HEK293 (cell line): ENCODE measurements around the gene SLC66A2.

Experiments
- CTCF ChIA-PET: fragments of 350-600 bp; formaldehyde crosslinking; extraction: SDS; loops from one replicate; lab custom pipeline; 2021; ENCODE audit warnings: antibody characterized with exemption; lab: Yijun Ruan, JAX
- POLR2A ChIA-PET: fragments of 300-600 bp; formaldehyde crosslinking; extraction: SDS; loops from one replicate; lab custom pipeline; 2020; ENCODE audit warnings: antibody characterized with exemption, inconsistent platforms; lab: Yijun Ruan, JAX
- H3K27ac ChIP-seq: fragments of 200-500 bp; sonication (Bioruptor generic); 2 replicates; pipeline ENCODE4 v1.5.1; 2014; ENCODE audit warnings: low read depth, low read length, control low read depth, inconsistent platforms; ENCODE audit errors: extremely low read depth
- H3K36me3 ChIP-seq, 2 experiments: fragments of 200-500 bp in 1 of 2; sonication (Bioruptor generic) in 1 of 2; 1 replicate in 1 of 2; 2 replicates in 1 of 2; pipeline ENCODE4 v1.5.1; 2014 to 2017; ENCODE audit warnings: inconsistent platforms in 2 of 2, low read length in 2 of 2; ENCODE audit not compliant: control insufficient read depth in 2 of 2, insufficient read depth in 1 of 2
- H3K4me1 ChIP-seq: fragments of 200-500 bp; sonication (Bioruptor generic); 2 replicates; pipeline ENCODE4 v1.5.1; 2014; ENCODE audit warnings: mild to moderate bottlenecking, low read length, inconsistent platforms; ENCODE audit not compliant: control insufficient read depth, insufficient read depth
- H3K4me3 ChIP-seq: 2 replicates; pipeline ENCODE4 v1.5.1; 2011; ENCODE audit warnings: low read depth, mild to moderate bottlenecking, control low read depth, low read length, moderate library complexity
- H3K9me3 ChIP-seq: fragments of 200-500 bp; sonication (Bioruptor generic); 2 replicates; pipeline ENCODE4 v1.5.1; 2014; ENCODE audit warnings: low read depth, low read length, inconsistent platforms; ENCODE audit not compliant: control insufficient read depth, insufficient read depth
- EGR2 ChIP-seq: fragments of 450-650 bp; formaldehyde crosslinking; IDR thresholded peaks from 2 replicates; pipeline ENCODE4 v1.5.1; 2016; ENCODE audit warnings: low read depth, missing biosample characterization, missing genetic modification characterization
- KLF8 ChIP-seq: fragments of 450-650 bp; formaldehyde crosslinking; IDR thresholded peaks from 2 replicates; pipeline ENCODE4 v1.5.1; 2016; ENCODE audit warnings: missing biosample characterization, missing genetic modification characterization
- REPIN1 ChIP-seq: fragments of 450-650 bp; formaldehyde crosslinking; IDR thresholded peaks from 2 replicates; pipeline ENCODE4 v1.5.1; 2017; ENCODE audit warnings: missing biosample characterization, missing genetic modification characterization, low read depth
- ZBTB8A ChIP-seq: fragments of 450-650 bp; formaldehyde crosslinking; IDR thresholded peaks from 2 replicates; pipeline ENCODE4 v1.5.1; 2016; ENCODE audit warnings: missing biosample characterization, missing genetic modification characterization
- ZFP3 ChIP-seq: fragments of 450-650 bp; formaldehyde crosslinking; IDR thresholded peaks from 2 replicates; pipeline ENCODE4 v1.5.1; 2016; ENCODE audit warnings: low read depth, missing biosample characterization, missing genetic modification characterization
- ZNF140 ChIP-seq: fragments of 450-650 bp; formaldehyde crosslinking; IDR thresholded peaks from 2 replicates; pipeline ENCODE4 v1.5.1; 2016; ENCODE audit warnings: missing biosample characterization, missing genetic modification characterization
- ZNF2 ChIP-seq: fragments of 450-650 bp; formaldehyde crosslinking; IDR thresholded peaks from 2 replicates; pipeline ENCODE4 v1.5.1; 2016; ENCODE audit warnings: missing biosample characterization, missing genetic modification characterization
- ZNF354C ChIP-seq: fragments of 450-650 bp; formaldehyde crosslinking; IDR thresholded peaks from 2 replicates; pipeline ENCODE4 v1.5.1; 2016; ENCODE audit warnings: missing biosample characterization, missing genetic modification characterization, low read depth, borderline replicate concordance
- ZNF596 ChIP-seq: fragments of 450-650 bp; IDR thresholded peaks from 2 replicates; pipeline ENCODE4 v1.5.0; 2018; ENCODE audit warnings: missing biosample characterization, mild to moderate bottlenecking, missing genetic modification characterization, moderate library complexity
- ZNF623 ChIP-seq: fragments of 450-650 bp; formaldehyde crosslinking; IDR thresholded peaks from 2 replicates; pipeline ENCODE4 v1.5.1; 2016; ENCODE audit warnings: missing biosample characterization, missing genetic modification characterization
- ZNF626 ChIP-seq: fragments of 450-650 bp; sonication (Bioruptor Pico); formaldehyde crosslinking; IDR thresholded peaks from 2 replicates; pipeline ENCODE4 v1.5.1; 2018; ENCODE audit warnings: missing biosample characterization, missing genetic modification characterization, inconsistent platforms
- ZNF785 ChIP-seq: fragments of 450-650 bp; formaldehyde crosslinking; IDR thresholded peaks from 2 replicates; pipeline ENCODE4 v1.5.1; 2016; ENCODE audit warnings: missing biosample characterization, missing genetic modification characterization
- TF ChIP-seq, protein P1 (sequence below): fragments of 450-650 bp; formaldehyde crosslinking; IDR thresholded peaks from 2 replicates; pipeline ENCODE4 v1.5.1; 2016; ENCODE audit warnings: missing biosample characterization, missing genetic modification characterization
- TF ChIP-seq, protein P2 (sequence below): fragments of 450-650 bp; formaldehyde crosslinking; IDR thresholded peaks from 2 replicates; pipeline ENCODE4 v1.5.1; 2017; ENCODE audit warnings: missing biosample characterization, missing genetic modification characterization
- TF ChIP-seq, protein P3 (sequence below): fragments of 450-650 bp; formaldehyde crosslinking; IDR thresholded peaks from 2 replicates; pipeline ENCODE4 v1.5.1; 2016; ENCODE audit warnings: missing biosample characterization, missing genetic modification characterization
- TF ChIP-seq, protein P4 (sequence below): fragments of 450-650 bp; IDR thresholded peaks from 2 replicates; pipeline ENCODE4 v1.5.1; 2018; ENCODE audit warnings: missing biosample characterization, mild to moderate bottlenecking, missing genetic modification characterization

The SLC66A2 gene

DNA sequence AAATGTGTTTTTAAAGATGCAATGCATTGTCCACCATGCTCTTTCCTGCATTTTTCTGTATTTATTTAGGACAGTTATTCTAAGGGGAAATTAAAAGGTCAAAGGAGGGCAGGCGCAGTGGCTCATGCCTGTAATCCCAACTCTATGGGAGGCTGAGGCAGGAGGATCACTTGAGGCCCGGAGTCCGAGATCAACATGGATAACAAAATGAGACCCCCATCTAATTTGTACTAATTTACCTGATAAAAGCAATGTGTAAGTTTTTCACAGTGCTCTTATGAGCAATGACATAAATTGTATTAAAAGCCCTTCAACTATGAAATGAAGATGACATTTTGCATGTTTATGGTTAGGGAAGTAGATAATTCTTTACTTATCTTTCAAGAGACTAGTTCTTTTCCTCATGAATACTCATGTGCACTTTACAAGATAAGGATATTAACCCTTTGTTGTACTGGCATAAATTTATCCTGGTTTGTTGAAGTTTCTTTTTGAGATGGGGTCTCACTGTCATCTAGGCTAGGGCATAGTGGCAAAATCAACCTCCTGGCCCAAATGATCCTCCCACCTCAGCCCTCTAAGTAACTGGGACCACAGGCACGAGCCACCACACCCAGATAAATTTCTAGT lies 22.7 kb upstream of the SLC66A2 start:
- POLR2A ChIA-PET, result no interaction called here

DNA sequence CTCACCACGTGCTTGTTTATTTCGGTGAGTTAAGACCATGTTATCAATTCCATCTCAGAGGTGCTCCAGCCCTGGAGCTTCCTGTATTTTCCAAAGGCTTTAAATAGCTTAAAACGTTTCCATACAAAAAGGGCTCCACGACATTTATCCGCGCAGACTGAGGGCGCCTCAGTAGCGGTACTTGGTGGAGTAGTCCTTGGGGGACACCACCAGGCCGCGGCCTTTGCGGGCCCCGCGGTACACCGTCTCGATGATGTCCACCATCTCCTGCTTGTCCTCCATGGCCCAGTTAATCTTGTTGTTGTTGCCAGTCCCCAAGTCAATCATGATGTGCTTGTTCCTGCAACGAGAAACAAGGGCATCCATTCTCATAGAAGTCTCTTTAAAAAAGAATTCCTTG lies 22.1 kb upstream of the SLC66A2 start:
- CTCF ChIA-PET, result no interaction called here
- POLR2A ChIA-PET, result no interaction called here
- Histone ChIP-seq H3K4me1 (peaks cover 6% of the 10 kb centered on the region), H3K27ac (no peak overlapping the region), H3K36me3 (peaks cover 35 to 70% of the 10 kb centered on the region in 2 experiments), H3K9me3 (no peaks in the 10 kb centered on the region), H3K4me3 (no peak overlapping the region)
- TF ChIP-seq ZNF626 (tag by site-specific recombination) (no peak), ZNF140 (tag by site-specific recombination) (no peak), ZNF2 (tag by site-specific recombination) (no peak), EGR2 (no peak), ZNF785 (tag by site-specific recombination) (no peak), ZNF596 (no peak), REPIN1 (tag by site-specific recombination) (no peak), ZBTB8A (no peak)
- TF ChIP-seq, protein P1, sequence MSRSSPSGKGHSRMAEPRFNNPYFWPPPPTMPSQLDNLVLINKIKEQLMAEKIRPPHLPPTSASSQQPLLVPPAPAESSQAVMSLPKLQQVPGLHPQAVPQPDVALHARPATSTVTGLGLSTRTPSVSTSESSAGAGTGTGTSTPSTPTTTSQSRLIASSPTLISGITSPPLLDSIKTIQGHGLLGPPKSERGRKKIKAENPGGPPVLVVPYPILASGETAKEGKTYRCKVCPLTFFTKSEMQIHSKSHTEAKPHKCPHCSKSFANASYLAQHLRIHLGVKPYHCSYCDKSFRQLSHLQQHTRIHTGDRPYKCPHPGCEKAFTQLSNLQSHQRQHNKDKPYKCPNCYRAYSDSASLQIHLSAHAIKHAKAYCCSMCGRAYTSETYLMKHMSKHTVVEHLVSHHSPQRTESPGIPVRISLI (tag by site-specific recombination), result no peak
- TF ChIP-seq, protein P2, sequence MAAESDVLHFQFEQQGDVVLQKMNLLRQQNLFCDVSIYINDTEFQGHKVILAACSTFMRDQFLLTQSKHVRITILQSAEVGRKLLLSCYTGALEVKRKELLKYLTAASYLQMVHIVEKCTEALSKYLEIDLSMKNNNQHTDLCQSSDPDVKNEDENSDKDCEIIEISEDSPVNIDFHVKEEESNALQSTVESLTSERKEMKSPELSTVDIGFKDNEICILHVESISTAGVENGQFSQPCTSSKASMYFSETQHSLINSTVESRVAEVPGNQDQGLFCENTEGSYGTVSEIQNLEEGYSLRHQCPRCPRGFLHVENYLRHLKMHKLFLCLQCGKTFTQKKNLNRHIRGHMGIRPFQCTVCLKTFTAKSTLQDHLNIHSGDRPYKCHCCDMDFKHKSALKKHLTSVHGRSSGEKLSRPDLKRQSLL (tag by site-specific recombination), result no peak

More for the DNA sequence above, 22.7 kb upstream of the SLC66A2 start:
- Histone ChIP-seq H3K9me3 (no peaks in the 10 kb centered on the region), H3K4me1 (peaks cover 6% of the 10 kb centered on the region), H3K27ac (no peak overlapping the region), H3K4me3 (no peak overlapping the region), H3K36me3 (peaks cover 38 to 73% of the 10 kb centered on the region in 2 experiments)
- CTCF ChIA-PET, result no interaction called here
- TF ChIP-seq KLF8, result no peak
- TF ChIP-seq, protein P3, sequence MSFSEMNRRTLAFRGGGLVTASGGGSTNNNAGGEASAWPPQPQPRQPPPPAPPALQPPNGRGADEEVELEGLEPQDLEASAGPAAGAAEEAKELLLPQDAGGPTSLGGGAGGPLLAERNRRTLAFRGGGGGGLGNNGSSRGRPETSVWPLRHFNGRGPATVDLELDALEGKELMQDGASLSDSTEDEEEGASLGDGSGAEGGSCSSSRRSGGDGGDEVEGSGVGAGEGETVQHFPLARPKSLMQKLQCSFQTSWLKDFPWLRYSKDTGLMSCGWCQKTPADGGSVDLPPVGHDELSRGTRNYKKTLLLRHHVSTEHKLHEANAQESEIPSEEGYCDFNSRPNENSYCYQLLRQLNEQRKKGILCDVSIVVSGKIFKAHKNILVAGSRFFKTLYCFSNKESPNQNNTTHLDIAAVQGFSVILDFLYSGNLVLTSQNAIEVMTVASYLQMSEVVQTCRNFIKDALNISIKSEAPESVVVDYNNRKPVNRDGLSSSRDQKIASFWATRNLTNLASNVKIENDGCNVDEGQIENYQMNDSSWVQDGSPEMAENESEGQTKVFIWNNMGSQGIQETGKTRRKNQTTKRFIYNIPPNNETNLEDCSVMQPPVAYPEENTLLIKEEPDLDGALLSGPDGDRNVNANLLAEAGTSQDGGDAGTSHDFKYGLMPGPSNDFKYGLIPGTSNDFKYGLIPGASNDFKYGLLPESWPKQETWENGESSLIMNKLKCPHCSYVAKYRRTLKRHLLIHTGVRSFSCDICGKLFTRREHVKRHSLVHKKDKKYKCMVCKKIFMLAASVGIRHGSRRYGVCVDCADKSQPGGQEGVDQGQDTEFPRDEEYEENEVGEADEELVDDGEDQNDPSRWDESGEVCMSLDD (tag by site-specific recombination), result no peak
- TF ChIP-seq ZNF354C, result no peak
- TF ChIP-seq, protein P4, sequence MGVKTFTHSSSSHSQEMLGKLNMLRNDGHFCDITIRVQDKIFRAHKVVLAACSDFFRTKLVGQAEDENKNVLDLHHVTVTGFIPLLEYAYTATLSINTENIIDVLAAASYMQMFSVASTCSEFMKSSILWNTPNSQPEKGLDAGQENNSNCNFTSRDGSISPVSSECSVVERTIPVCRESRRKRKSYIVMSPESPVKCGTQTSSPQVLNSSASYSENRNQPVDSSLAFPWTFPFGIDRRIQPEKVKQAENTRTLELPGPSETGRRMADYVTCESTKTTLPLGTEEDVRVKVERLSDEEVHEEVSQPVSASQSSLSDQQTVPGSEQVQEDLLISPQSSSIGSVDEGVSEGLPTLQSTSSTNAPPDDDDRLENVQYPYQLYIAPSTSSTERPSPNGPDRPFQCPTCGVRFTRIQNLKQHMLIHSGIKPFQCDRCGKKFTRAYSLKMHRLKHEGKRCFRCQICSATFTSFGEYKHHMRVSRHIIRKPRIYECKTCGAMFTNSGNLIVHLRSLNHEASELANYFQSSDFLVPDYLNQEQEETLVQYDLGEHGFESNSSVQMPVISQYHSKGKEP (tag by site-specific recombination), result no peak
- TF ChIP-seq ZFP3 (tag by site-specific recombination), result no peak

DNA sequence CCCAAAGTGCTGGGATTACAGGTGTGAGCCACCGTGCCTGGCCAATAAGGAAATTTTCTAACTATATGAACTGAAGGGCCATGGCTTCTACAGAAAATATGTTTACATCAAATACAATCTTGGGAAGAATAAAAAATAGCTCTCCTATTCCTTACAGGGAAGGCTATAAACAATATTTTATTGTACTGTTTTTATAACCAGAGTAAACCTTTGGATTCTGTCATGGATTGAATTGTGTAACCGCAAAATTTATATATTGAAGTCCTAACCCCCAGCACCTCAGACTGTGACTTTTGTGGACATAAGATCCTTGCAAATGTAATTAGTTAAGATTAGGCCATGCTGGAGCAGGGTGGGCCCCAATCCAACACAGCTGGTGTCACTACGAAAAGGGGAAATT lies 21.3 kb upstream of the SLC66A2 start:
- TF ChIP-seq ZNF623 (tag by site-specific recombination) (no peak), ZNF596 (no peak)
- CTCF ChIA-PET, result interaction anchor here (0.6 kb wide), 1 partner anchor 176 kb away, joined by 3 read pairs; no protein-coding TSS in a partner anchor
- peaks cover 37 to 72% of the 10 kb centered on the region in 2 experiments for H3K36me3 ChIP-seq

More for the DNA sequence above, 21.3 kb upstream of the SLC66A2 start:
- Histone ChIP-seq H3K4me1 (peaks cover 3% of the 10 kb centered on the region; the same call in 1 of the 2 replicates), H3K9me3 (no peaks in the 10 kb centered on the region), H3K4me3 (no peak overlapping the region), H3K27ac (no peak overlapping the region)
- POLR2A ChIA-PET, result no interaction called here
